ENCODE results near the gene SGCA.

SGCA gene

GRCh38 chr17:50161023-50161910, 4.5 kb upstream of the SGCA start:
- Histone ChIP-seq H4K20me1 (ENCODE audit: control insufficient read depth, insufficient read depth, low read depth, low read length) (no peaks in the 10 kb centered on the region), H3K4me3 (ENCODE audit: low read length) (peak overlapping the region; percentile 88), H3K36me3 (ENCODE audit: control insufficient read depth, low read length) (no peaks in the 10 kb centered on the region), H3K9me3 (ENCODE audit: control insufficient read depth, insufficient read depth, low read length) (no peaks in the 10 kb centered on the region), H3K4me1 (ENCODE audit: control insufficient read depth, low read length) (peaks cover 22% of the 10 kb centered on the region), H3K79me2 (ENCODE audit: control insufficient read depth, low read length) (no peaks in the 10 kb centered on the region), H3K9me2 (replicated peaks; ENCODE audit: control insufficient read depth, low read length) (no peaks in the 10 kb centered on the region), H3F3A (ENCODE audit: control insufficient read depth, insufficient read depth) (peaks cover 6% of the 10 kb centered on the region; the same call in 1 of the 2 replicates), H3K27me3 (ENCODE audit: control insufficient read depth, low read length) (peaks cover 5% of the 10 kb centered on the region; the same call in 1 of the 2 replicates), H3K4me2 (ENCODE audit: low read length) (peak overlapping the region; percentile 99), H3K27ac (ENCODE audit: low read depth, low read length) (no peak overlapping the region)
- TF ChIP-seq CTCF (IDR thresholded peaks at IDR 0.05; ENCODE audit: low read depth, low read length, poor library complexity, severe bottlenecking) = peak; percentile 95
- no peak for TF ChIP-seq EZH2phosphoT487 (IDR thresholded peaks at IDR 0.05; ENCODE audit: borderline replicate concordance, low read length)

- no peaks in the 10 kb centered on the region for H3K9me3 ChIP-seq (ENCODE audit: control insufficient read depth, insufficient read depth, low read length)
- peak overlapping the region; percentile 88 for H3K4me3 ChIP-seq (ENCODE audit: low read length)
- H3F3A ChIP-seq (ENCODE audit: control insufficient read depth, insufficient read depth) = peaks cover 6% of the 10 kb centered on the region; the same call in 1 of the 2 replicates
Measured at GRCh38 chr17:50161911-50162288, 3.9 kb upstream of the SGCA start.

GRCh38 chr17:50162466-50163254, 3.1 kb upstream of the SGCA start:
- Histone ChIP-seq H4K20me1 (ENCODE audit: control insufficient read depth, insufficient read depth, low read depth, low read length) (no peaks in the 10 kb centered on the region), H3K36me3 (ENCODE audit: control insufficient read depth, low read length) (no peaks in the 10 kb centered on the region), H3K27me3 (ENCODE audit: control insufficient read depth, low read length) (peaks cover 5% of the 10 kb centered on the region), H3K9me3 (ENCODE audit: control insufficient read depth, insufficient read depth, low read length) (no peaks in the 10 kb centered on the region), H3K4me3 (ENCODE audit: low read length) (no peak overlapping the region), H3K79me2 (ENCODE audit: control insufficient read depth, low read length) (no peaks in the 10 kb centered on the region), H3K4me2 (ENCODE audit: low read length) (no peak overlapping the region), H3K4me1 (ENCODE audit: control insufficient read depth, low read length) (peaks cover 24% of the 10 kb centered on the region), H3K27ac (ENCODE audit: low read depth, low read length) (no peak overlapping the region), H3F3A (ENCODE audit: control insufficient read depth, insufficient read depth) (peaks cover 6% of the 10 kb centered on the region; the same call in 1 of the 2 replicates), H3K9me2 (replicated peaks; ENCODE audit: control insufficient read depth, low read length) (no peaks in the 10 kb centered on the region)
- TF ChIP-seq EZH2phosphoT487 (IDR thresholded peaks at IDR 0.05; ENCODE audit: borderline replicate concordance, low read length) (no peak), CTCF (IDR thresholded peaks at IDR 0.05; ENCODE audit: low read depth, low read length, poor library complexity, severe bottlenecking) (no peak)

More at GRCh38 chr17:50161911-50162288, 3.9 kb upstream of the SGCA start:
- H3K27ac ChIP-seq (ENCODE audit: low read depth, low read length) = no peak overlapping the region
- TF ChIP-seq CTCF (IDR thresholded peaks at IDR 0.05; ENCODE audit: low read depth, low read length, poor library complexity, severe bottlenecking) (no peak), EZH2phosphoT487 (IDR thresholded peaks at IDR 0.05; ENCODE audit: borderline replicate concordance, low read length) (no peak)
- H3K27me3 ChIP-seq (ENCODE audit: control insufficient read depth, low read length) = peaks cover 5% of the 10 kb centered on the region; the same call in 1 of the 2 replicates
- no peaks in the 10 kb centered on the region for H3K79me2 ChIP-seq (ENCODE audit: control insufficient read depth, low read length)
- no peaks in the 10 kb centered on the region for H4K20me1 ChIP-seq (ENCODE audit: control insufficient read depth, insufficient read depth, low read depth, low read length)
- peaks cover 22% of the 10 kb centered on the region for H3K4me1 ChIP-seq (ENCODE audit: control insufficient read depth, low read length)
- H3K36me3 ChIP-seq (ENCODE audit: control insufficient read depth, low read length) = no peaks in the 10 kb centered on the region
- no peaks in the 10 kb centered on the region for H3K9me2 ChIP-seq (replicated peaks; ENCODE audit: control insufficient read depth, low read length)
- peak overlapping the region; percentile 99 for H3K4me2 ChIP-seq (ENCODE audit: low read length)
